ENCODE measurements around the gene LCNL1.

The LCNL1 gene

DNA sequence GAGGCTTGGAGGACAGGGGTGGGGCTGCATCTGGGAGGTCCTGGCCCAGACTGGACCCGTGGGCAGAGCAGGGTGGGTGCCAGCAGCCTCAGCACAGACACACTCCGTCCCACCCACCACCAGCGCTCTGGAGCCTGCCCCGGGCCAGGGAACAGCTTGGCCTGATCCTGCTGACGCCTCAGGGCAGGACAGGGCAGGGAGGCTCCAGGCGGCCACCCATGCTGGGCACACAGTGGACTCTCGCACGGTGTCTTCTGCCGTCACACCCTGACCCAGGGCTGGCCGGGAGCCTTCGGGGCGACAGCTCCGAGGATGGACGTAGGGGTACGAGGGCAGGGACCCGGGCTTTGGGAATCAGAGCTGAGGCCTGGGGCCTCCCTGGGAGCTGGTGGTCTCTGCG lies 13.6 kb upstream of the LCNL1 start:
- Histone ChIP-seq H3K4me2 (ENCODE audit: insufficient read depth, low read length, poor library complexity, severe bottlenecking) (no peak overlapping the region), H3K14ac (ENCODE audit: low read length) (peak overlapping the region; percentile 89), H3K27me3 (ENCODE audit: control insufficient read depth in 3 of 3, insufficient read depth in 3 of 3, low read depth in 1 of 3, low read length in 3 of 3) (peaks cover 0 to 32% (median 0%) of the 10 kb centered on the region in 3 experiments), H2BK12ac (ENCODE audit: low read length) (peak overlapping the region; percentile 84), H2BK120ac (ENCODE audit: low read depth, low read length) (no peak overlapping the region), H3K23ac (ENCODE audit: low read depth, low read length, poor library complexity) (no peak overlapping the region), H4K8ac (ENCODE audit: low read depth, low read length) (no peak overlapping the region), H3K9me3 (replicated peaks in 1 of 2; ENCODE audit: control insufficient read depth in 2 of 2, insufficient read depth in 1 of 2, low read depth in 1 of 2, low read length in 2 of 2) (no peaks in the 10 kb centered on the region), H2BK15ac (ENCODE audit: low read length) (no peak overlapping the region), H3K18ac (ENCODE audit: low read length) (peak overlapping the region; percentile 76), H2BK5ac (ENCODE audit: low read length) (peak overlapping the region; percentile 75), H3K9ac (ENCODE audit: low read depth, low read length, poor library complexity) (peak overlapping the region; percentile 30), H3K4me1 (ENCODE audit: control insufficient read depth in 2 of 2, insufficient read depth in 1 of 2, low read depth in 1 of 2, low read length in 2 of 2) (peaks cover 4 to 10% of the 10 kb centered on the region in 2 donors), H2AFZ (ENCODE audit: low read length) (no peak overlapping the region), H3K4me3 (ENCODE audit: low read length in 2 of 2) (no peak overlapping the region), H2AK5ac (ENCODE audit: low read depth, low read length) (peak overlapping the region; percentile 94), H3K36me3 (replicated peaks in 1 of 2; ENCODE audit: control insufficient read depth in 2 of 2, insufficient read depth in 2 of 2, low read length in 2 of 2) (no peaks in the 10 kb centered on the region), H4K91ac (ENCODE audit: low read depth, low read length, poor library complexity) (no peak overlapping the region), H3K79me1 (ENCODE audit: low read depth, low read length) (no peaks in the 10 kb centered on the region), H3K27ac (replicated peaks; ENCODE audit: low read length) (no peak overlapping the region), H3K4ac (ENCODE audit: low read length) (peak overlapping the region; percentile 11)
- DNase-seq (ENCODE audit: low spot score): no peak
- no CpG with 5 or more reads among the region's 17 CpGs for WGBS, 2 donors (ENCODE audit: extremely low coverage in 2 of 2, insufficient read length in 2 of 2, insufficient replicate concordance in 1 of 2)

DNA sequence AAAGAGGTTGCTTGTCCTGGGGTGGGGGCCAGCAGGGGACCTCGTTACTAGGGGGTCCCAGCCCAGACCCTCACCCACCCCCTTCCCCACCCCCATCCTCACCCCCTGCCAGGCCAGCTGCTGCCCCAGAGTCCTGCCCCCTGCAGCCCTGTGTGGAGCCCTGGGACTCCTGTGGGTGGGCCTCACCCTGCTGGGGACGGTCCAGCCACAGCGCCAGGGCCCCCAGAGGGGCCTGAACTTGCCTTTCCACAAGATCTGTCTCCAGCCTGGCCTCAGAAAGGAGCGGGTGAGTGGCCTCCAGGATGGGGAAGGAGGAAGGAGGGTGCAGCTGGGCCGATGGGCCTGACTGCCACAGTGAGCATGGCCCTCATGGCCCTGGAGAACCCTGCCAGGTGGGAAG lies 13.0 kb upstream of the LCNL1 start:
- H3K4me2 ChIP-seq (ENCODE audit: insufficient read depth, low read length, poor library complexity, severe bottlenecking): no peak overlapping the region
- H4K8ac ChIP-seq (ENCODE audit: low read depth, low read length): no peak overlapping the region
- H3K18ac ChIP-seq (ENCODE audit: low read length): peak overlapping the region; percentile 52
- WGBS, 2 donors (ENCODE audit: extremely low coverage in 2 of 2, insufficient read length in 2 of 2, insufficient replicate concordance in 1 of 2): no CpG with 5 or more reads among the region's 5 CpGs
- H3K4ac ChIP-seq (ENCODE audit: low read length): no peak overlapping the region
- H3K36me3 ChIP-seq (replicated peaks in 1 of 2; ENCODE audit: control insufficient read depth in 2 of 2, insufficient read depth in 2 of 2, low read length in 2 of 2): no peaks in the 10 kb centered on the region
- no peak overlapping the region for H2BK12ac ChIP-seq (ENCODE audit: low read length)
- peak overlapping the region; percentile 53 for H2BK5ac ChIP-seq (ENCODE audit: low read length)
- no peak for DNase-seq (ENCODE audit: low spot score)
- H3K23ac ChIP-seq (ENCODE audit: low read depth, low read length, poor library complexity): peak overlapping the region; percentile 73
- no peak overlapping the region for H3K4me3 ChIP-seq (ENCODE audit: low read length in 2 of 2)
- no peak overlapping the region for H3K27ac ChIP-seq (replicated peaks; ENCODE audit: low read length)
- H2BK15ac ChIP-seq (ENCODE audit: low read length): peak overlapping the region; percentile 49
- no peaks in the 10 kb centered on the region for H3K9me3 ChIP-seq (replicated peaks in 1 of 2; ENCODE audit: control insufficient read depth in 2 of 2, insufficient read depth in 1 of 2, low read depth in 1 of 2, low read length in 2 of 2)
- H2BK120ac ChIP-seq (ENCODE audit: low read depth, low read length): no peak overlapping the region
- H3K9ac ChIP-seq (ENCODE audit: low read depth, low read length, poor library complexity): no peak overlapping the region
- peaks cover 4 to 6% of the 10 kb centered on the region in 2 donors for H3K4me1 ChIP-seq (ENCODE audit: control insufficient read depth in 2 of 2, insufficient read depth in 1 of 2, low read depth in 1 of 2, low read length in 2 of 2)
- no peaks in the 10 kb centered on the region for H3K79me1 ChIP-seq (ENCODE audit: low read depth, low read length)
- peaks cover 0 to 33% (median 0%) of the 10 kb centered on the region in 3 experiments for H3K27me3 ChIP-seq (ENCODE audit: control insufficient read depth in 3 of 3, insufficient read depth in 3 of 3, low read depth in 1 of 3, low read length in 3 of 3)
- peak overlapping the region; percentile 99 for H2AK5ac ChIP-seq (ENCODE audit: low read depth, low read length)
- peak overlapping the region; percentile 9 for H4K91ac ChIP-seq (ENCODE audit: low read depth, low read length, poor library complexity)
- no peak overlapping the region for H3K14ac ChIP-seq (ENCODE audit: low read length)
- H2AFZ ChIP-seq (ENCODE audit: low read length): no peak overlapping the region

DNA sequence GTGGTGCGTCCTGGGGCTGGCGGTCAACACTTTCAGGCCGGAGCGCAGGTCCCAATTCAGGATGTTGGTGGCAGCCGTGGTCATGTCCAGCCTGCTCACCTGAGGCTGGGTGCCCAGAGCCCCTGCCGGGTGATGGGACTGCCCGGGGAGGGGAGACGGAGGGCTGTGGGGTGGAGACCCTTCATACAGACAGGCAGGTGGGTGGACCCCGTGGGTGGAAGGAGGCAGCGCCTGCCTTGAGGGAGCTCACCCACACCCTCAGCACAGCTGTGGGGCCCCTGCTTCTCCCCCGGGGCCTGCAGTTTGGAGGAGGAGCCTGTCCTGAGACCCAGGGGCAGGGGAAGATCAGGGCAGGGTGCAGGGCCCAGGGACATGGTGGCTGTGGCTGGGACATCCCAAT lies 12.4 kb upstream of the LCNL1 start:
- no peak for DNase-seq (ENCODE audit: low spot score)
- H3K9me3 ChIP-seq (replicated peaks in 1 of 2; ENCODE audit: control insufficient read depth in 2 of 2, insufficient read depth in 1 of 2, low read depth in 1 of 2, low read length in 2 of 2): no peaks in the 10 kb centered on the region
- H3K27me3 ChIP-seq (ENCODE audit: control insufficient read depth in 3 of 3, insufficient read depth in 3 of 3, low read depth in 1 of 3, low read length in 3 of 3): peaks cover 0 to 38% (median 0%) of the 10 kb centered on the region in 3 experiments
- no peak overlapping the region for H3K4me2 ChIP-seq (ENCODE audit: insufficient read depth, low read length, poor library complexity, severe bottlenecking)
- H3K4me3 ChIP-seq (ENCODE audit: low read length in 2 of 2): no peak overlapping the region
- H2BK120ac ChIP-seq (ENCODE audit: low read depth, low read length): no peak overlapping the region
- H3K18ac ChIP-seq (ENCODE audit: low read length): peak overlapping the region; percentile 52
- peak overlapping the region; percentile 65 for H4K8ac ChIP-seq (ENCODE audit: low read depth, low read length)
- H3K9ac ChIP-seq (ENCODE audit: low read depth, low read length, poor library complexity): no peak overlapping the region
- no peak overlapping the region for H3K4ac ChIP-seq (ENCODE audit: low read length)
- H2AK5ac ChIP-seq (ENCODE audit: low read depth, low read length): peak overlapping the region; percentile 99
- H3K79me1 ChIP-seq (ENCODE audit: low read depth, low read length): no peaks in the 10 kb centered on the region
- H3K36me3 ChIP-seq (replicated peaks in 1 of 2; ENCODE audit: control insufficient read depth in 2 of 2, insufficient read depth in 2 of 2, low read length in 2 of 2): no peaks in the 10 kb centered on the region
- peak overlapping the region; percentile 53 for H2BK5ac ChIP-seq (ENCODE audit: low read length)
- H2BK12ac ChIP-seq (ENCODE audit: low read length): peak overlapping the region; percentile 73
- H2AFZ ChIP-seq (ENCODE audit: low read length): no peak overlapping the region
- H4K91ac ChIP-seq (ENCODE audit: low read depth, low read length, poor library complexity): peak overlapping the region; percentile 9
- no CpG with 5 or more reads among the region's 11 CpGs for WGBS, 2 donors (ENCODE audit: extremely low coverage in 2 of 2, insufficient read length in 2 of 2, insufficient replicate concordance in 1 of 2)
- peaks cover 4 to 6% of the 10 kb centered on the region in 2 donors for H3K4me1 ChIP-seq (ENCODE audit: control insufficient read depth in 2 of 2, insufficient read depth in 1 of 2, low read depth in 1 of 2, low read length in 2 of 2)
- H3K23ac ChIP-seq (ENCODE audit: low read depth, low read length, poor library complexity): peak overlapping the region; percentile 73
- peak overlapping the region; percentile 71 for H3K14ac ChIP-seq (ENCODE audit: low read length)
- peak overlapping the region; percentile 49 for H2BK15ac ChIP-seq (ENCODE audit: low read length)
- H3K27ac ChIP-seq (replicated peaks; ENCODE audit: low read length): no peak overlapping the region

DNA sequence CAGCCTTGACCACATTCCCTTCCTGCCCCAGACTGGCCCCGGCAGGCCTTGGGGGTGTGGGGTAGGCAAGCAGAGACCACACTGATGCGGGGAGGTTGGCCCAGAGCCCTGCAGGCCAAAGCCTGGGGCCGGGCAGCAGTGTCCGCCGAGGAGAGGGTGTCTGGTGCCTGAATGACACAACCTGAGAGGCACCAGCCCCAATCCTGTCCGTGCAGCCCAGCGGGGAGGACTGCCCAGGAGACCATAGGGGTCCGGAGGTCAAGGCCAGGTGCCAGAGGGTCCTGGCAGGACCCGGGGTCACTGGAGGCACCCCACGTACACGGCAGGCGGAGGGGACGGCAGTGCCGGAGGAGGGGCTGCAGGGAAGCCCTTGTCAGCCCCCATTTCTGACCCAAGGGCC lies 11.0 kb upstream of the LCNL1 start:
- no CpG with 5 or more reads among the region's 14 CpGs for whole genome bisulfite sequencing, 2 donors (ENCODE audit: extremely low coverage in 2 of 2, insufficient read length in 2 of 2, insufficient replicate concordance in 1 of 2)
- DNase-seq (ENCODE audit: low spot score): no peak
- Histone ChIP-seq H3K27ac (replicated peaks; ENCODE audit: low read length) (no peak overlapping the region), H3K14ac (ENCODE audit: low read length) (no peak overlapping the region), H3K27me3 (ENCODE audit: control insufficient read depth in 3 of 3, insufficient read depth in 3 of 3, low read depth in 1 of 3, low read length in 3 of 3) (peaks cover 0 to 50% (median under 1%) of the 10 kb centered on the region in 3 experiments), H3K4ac (ENCODE audit: low read length) (no peak overlapping the region), H3K9ac (ENCODE audit: low read depth, low read length, poor library complexity) (no peak overlapping the region), H4K91ac (ENCODE audit: low read depth, low read length, poor library complexity) (no peak overlapping the region), H2BK5ac (ENCODE audit: low read length) (no peak overlapping the region), H2BK120ac (ENCODE audit: low read depth, low read length) (peak overlapping the region; percentile 72), H3K9me3 (replicated peaks in 1 of 2; ENCODE audit: control insufficient read depth in 2 of 2, insufficient read depth in 1 of 2, low read depth in 1 of 2, low read length in 2 of 2) (no peaks in the 10 kb centered on the region), H2AFZ (ENCODE audit: low read length) (no peak overlapping the region), H3K4me1 (ENCODE audit: control insufficient read depth in 2 of 2, insufficient read depth in 1 of 2, low read depth in 1 of 2, low read length in 2 of 2) (no peaks in the 10 kb centered on the region), H4K8ac (ENCODE audit: low read depth, low read length) (no peak overlapping the region), H2BK15ac (ENCODE audit: low read length) (peak overlapping the region; percentile 89), H3K36me3 (replicated peaks in 1 of 2; ENCODE audit: control insufficient read depth in 2 of 2, insufficient read depth in 2 of 2, low read length in 2 of 2) (no peaks in the 10 kb centered on the region), H3K18ac (ENCODE audit: low read length) (peak overlapping the region; percentile 76), H3K23ac (ENCODE audit: low read depth, low read length, poor library complexity) (no peak overlapping the region), H3K4me3 (ENCODE audit: low read length in 2 of 2) (no peak overlapping the region), H2AK5ac (ENCODE audit: low read depth, low read length) (peak overlapping the region; percentile 84), H2BK12ac (ENCODE audit: low read length) (peak overlapping the region; percentile 82), H3K79me1 (ENCODE audit: low read depth, low read length) (no peaks in the 10 kb centered on the region), H3K4me2 (ENCODE audit: insufficient read depth, low read length, poor library complexity, severe bottlenecking) (no peak overlapping the region)
